ENCODE data around the gene MBOAT1. TPM values are rescaled to one million over a fixed set of nuclear protein-coding genes. Genes with fewer than 3 reads are reported as not detected.
"Not testable (repeated sequence)": the region's sequence is repeated elsewhere in the genome, so short reads cannot be mapped to it uniquely, and the experiment has no call there.

MBOAT1 gene
- total and polyA plus RNA-seq, 8 donors = 2.7 to 21.3 (median 4.6) TPM

DNA sequence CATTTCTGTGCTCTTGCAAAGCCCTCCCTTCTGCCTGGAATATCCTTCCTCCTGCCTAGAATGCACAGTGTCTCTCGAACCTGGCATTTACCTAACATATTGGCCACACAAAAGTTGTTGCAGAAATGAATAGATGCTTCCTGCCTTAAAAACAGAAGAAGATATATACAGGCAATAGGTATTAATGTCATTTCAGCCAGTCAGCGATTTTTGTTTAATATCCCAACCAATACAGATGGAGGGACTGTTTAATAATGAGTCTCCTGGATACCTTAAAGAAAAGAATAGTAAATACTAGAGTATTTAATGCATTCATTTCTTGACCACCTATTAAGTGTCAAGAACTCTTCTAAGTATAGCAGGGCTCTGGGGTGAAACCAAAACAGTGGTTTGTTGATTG lies 70.3 kb downstream of the MBOAT1 start:
- FAIRE-seq = no peak

DNA sequence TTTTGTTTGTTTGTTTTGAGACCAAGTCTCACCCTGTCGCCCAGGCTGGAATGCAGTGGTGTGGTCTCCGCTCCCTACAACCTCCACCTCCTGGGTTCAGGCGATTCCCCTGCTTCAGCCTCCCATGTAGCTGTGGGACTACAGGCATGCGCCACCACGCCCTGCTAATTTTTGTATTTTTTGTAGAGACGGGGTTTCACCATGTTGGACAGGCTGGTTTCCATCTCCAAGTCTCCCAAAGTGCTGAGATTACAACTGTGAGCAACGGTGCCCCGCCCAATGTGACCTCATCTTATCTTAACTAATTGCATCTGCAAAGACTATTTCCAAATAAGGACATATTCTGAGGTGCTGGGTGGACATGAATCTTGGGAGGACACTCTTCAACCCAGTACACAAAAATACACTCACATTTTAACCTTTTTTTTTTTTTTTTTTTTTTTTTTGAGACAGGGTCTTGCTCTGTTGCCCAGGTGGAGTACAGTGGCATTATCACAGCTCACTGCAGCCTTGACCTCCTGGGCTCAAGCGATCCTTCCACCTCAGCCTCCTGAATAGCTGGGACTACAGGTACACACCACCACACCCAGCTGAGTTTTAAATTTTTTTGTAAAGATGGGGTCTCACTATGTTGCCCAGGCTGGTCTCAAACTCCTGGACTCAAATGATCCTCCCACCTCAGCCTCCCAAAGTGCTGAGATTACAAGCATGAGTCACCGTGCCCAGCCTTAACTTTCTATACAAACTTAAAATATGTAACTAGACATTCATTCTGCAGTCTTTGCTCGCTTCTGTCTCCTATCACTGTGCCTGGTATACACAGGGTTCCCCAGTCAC lies 72.9 kb downstream of the MBOAT1 start:
- not testable (repeated sequence) for H3K36me3 ChIP-seq, FAIRE-seq, DNase-seq

More for the DNA sequence above, 70.3 kb downstream of the MBOAT1 start:
- 87 to 92% methylated on average over 2 of the region's 2 CpGs for WGBS, 2 donors
- TF ChIP-seq, protein P1, sequence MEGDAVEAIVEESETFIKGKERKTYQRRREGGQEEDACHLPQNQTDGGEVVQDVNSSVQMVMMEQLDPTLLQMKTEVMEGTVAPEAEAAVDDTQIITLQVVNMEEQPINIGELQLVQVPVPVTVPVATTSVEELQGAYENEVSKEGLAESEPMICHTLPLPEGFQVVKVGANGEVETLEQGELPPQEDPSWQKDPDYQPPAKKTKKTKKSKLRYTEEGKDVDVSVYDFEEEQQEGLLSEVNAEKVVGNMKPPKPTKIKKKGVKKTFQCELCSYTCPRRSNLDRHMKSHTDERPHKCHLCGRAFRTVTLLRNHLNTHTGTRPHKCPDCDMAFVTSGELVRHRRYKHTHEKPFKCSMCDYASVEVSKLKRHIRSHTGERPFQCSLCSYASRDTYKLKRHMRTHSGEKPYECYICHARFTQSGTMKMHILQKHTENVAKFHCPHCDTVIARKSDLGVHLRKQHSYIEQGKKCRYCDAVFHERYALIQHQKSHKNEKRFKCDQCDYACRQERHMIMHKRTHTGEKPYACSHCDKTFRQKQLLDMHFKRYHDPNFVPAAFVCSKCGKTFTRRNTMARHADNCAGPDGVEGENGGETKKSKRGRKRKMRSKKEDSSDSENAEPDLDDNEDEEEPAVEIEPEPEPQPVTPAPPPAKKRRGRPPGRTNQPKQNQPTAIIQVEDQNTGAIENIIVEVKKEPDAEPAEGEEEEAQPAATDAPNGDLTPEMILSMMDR (IDR thresholded peaks at IDR 0.05) = no peak
- Histone ChIP-seq H3K27ac (no peak overlapping the region), H3K27me3 (no peaks in the 10 kb centered on the region), H3K9me3 (no peaks in the 10 kb centered on the region), H3K4me1 (no peaks in the 10 kb centered on the region), H3K36me3 (no peaks in the 10 kb centered on the region), H3K4me3 (no peak overlapping the region)
- ATAC-seq (no peak), DNase-seq (no peak)
- intact Hi-C loops (cut with DNase I) = no loop called here

DNA sequence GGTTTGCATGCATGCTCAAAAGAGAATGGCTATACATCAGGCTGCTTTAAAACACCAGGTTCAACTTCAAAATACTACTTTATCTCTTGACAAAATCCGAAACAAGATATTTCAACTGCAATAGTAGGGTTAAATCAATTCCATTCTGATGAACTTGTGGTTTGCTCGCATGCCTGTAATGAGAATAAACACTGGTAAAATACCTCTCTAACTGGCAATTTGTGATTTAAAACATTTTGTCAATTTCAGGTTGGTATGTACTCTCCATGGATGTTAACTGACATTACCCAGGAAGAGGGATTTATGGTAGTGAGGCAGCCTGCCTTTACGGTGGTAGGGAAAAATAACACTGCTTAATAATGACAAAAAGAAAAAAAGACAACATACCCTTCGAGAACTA lies 74.4 kb downstream of the MBOAT1 start:
- ATAC-seq (no peak), FAIRE-seq (no peak), DNase-seq (no peak)
- Histone ChIP-seq H3K9me3 (no peaks in the 10 kb centered on the region), H3K27ac (no peak overlapping the region), H3K4me1 (no peaks in the 10 kb centered on the region), H3K36me3 (no peaks in the 10 kb centered on the region), H3K27me3 (no peaks in the 10 kb centered on the region), H3K4me3 (no peak overlapping the region)
- intact Hi-C loops (cut with DNase I) = no loop called here
- TF ChIP-seq, protein P1 (IDR thresholded peaks at IDR 0.05) = no peak
- WGBS, 2 donors = 87 to 90% methylated on average over 4 of the region's 4 CpGs

More for the DNA sequence above, 72.9 kb downstream of the MBOAT1 start:
- H3K27ac ChIP-seq; H3K9me3 ChIP-seq; ATAC-seq; H3K4me1 ChIP-seq; H3K4me3 ChIP-seq; H3K27me3 ChIP-seq; intact Hi-C loops (cut with DNase I): not testable (repeated sequence)
- WGBS, 2 donors = 90% methylated on average over 11 of the region's 11 CpGs

DNA sequence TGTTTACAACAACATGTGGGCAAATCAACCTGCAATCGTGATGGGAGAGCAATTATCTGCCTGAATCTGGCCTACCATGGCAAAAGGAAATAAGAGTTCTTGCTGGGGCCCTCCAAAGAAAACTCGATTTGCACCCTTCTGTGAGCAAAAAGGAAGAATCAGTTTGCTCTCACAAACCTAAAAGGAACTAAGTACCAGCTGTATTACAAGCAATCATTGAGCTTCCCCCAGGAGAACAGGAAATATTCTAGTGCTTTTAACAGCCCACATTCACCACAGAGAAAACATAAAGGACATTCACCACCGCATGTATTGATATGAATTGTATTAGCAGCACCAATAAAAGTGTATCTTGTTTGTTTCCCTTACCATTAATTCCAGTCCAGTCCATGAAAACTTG lies 75.0 kb downstream of the MBOAT1 start:
- Histone ChIP-seq H3K36me3 (no peaks in the 10 kb centered on the region), H3K27ac (no peak overlapping the region), H3K27me3 (no peaks in the 10 kb centered on the region), H3K9me3 (no peaks in the 10 kb centered on the region), H3K4me3 (no peak overlapping the region), H3K4me1 (no peaks in the 10 kb centered on the region)
- 70 to 89% methylated on average over 3 of the region's 3 CpGs for WGBS, 2 donors
- TF ChIP-seq, protein P1 (IDR thresholded peaks at IDR 0.05) = no peak
- FAIRE-seq (no peak), DNase-seq (no peak), ATAC-seq (no peak)
- intact Hi-C loops (cut with DNase I) = no loop called here

DNA sequence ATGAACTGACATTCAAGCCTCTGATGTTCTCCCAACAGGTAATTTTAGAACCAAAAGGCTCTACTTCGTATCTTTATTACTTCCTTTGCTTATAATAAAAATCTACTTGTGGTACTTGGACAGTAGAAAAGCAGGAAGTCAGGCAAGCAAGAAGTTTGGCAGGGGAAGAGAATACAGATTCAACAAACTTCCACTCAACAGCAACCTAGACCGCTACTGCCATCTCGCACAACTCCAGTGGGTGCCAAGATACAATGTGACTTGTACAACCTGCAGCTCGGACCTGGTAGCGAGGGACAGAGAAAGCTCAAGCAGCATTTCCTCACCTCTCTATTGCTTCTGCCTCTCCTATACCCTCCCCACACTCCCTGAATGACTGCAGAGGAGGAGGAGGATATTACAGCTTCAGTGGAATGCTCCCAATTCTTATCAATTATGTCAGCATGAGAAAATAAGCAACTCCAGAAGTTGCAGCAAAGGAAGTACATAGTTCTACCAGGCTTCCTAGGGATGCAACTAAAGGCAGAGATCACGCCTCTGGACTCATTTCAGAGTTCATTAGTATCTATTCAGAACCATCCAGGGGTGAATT lies 76.5 kb downstream of the MBOAT1 start:
- no peak for ATAC-seq
- intact Hi-C loops (cut with DNase I) = no loop called here
- Histone ChIP-seq H3K4me1 (no peaks in the 10 kb centered on the region), H3K4me3 (no peak overlapping the region), H3K9me3 (no peaks in the 10 kb centered on the region), H3K27me3 (no peaks in the 10 kb centered on the region), H3K36me3 (no peaks in the 10 kb centered on the region), H3K27ac (no peak overlapping the region)
- TF ChIP-seq, protein P1 (IDR thresholded peaks at IDR 0.05) = no peak
- FAIRE-seq = no peak
- DNase-seq = no peak
- 83 to 88% methylated on average over 6 of the region's 6 CpGs for WGBS, 2 donors
